Smooth muscle cell (in vitro differentiated cells): Measurements from ENCODE around the gene TSPEAR. TPM values are rescaled to one million over a fixed set of nuclear protein-coding genes. Genes with fewer than 3 reads are reported as not detected.
A peak's percentile ranks its signal among the peaks of the same experiment; 100 is the strongest.

Experiments used
- DNase-seq: peaks from one replicate; lab custom pipeline; 2025; ENCODE audit not compliant: unreplicated experiment; lab: John Stamatoyannopoulos, UW
- H2AFZ ChIP-seq: fragments of 200-600 bp; sonication (generic); 2 replicates; pipeline ENCODE4 v1.6.0; 2016; ENCODE audit warnings: antibody characterized with exemption, low read depth, mild to moderate bottlenecking
- H3F3A ChIP-seq: fragments of 200-600 bp; sonication (generic); 2 replicates; pipeline ENCODE4 v1.6.0; 2017; ENCODE audit warnings: antibody characterized with exemption, low read depth
- H3K27ac ChIP-seq: fragments of 200-600 bp; sonication (generic); 2 replicates; pipeline ENCODE4 v1.5.1; 2016; ENCODE audit warnings: low read depth, mild to moderate bottlenecking
- H3K27me3 ChIP-seq: fragments of 200-600 bp; sonication (generic); 2 replicates; pipeline ENCODE4 v1.6.1; 2016; ENCODE audit warnings: low read depth, mild to moderate bottlenecking
- H3K36me3 ChIP-seq: fragments of 200-600 bp; sonication (generic); 2 replicates; pipeline ENCODE4 v1.5.1; 2016; ENCODE audit warnings: low read depth
- H3K4me1 ChIP-seq: fragments of 200-600 bp; sonication (generic); 2 replicates; pipeline ENCODE4 v1.5.1; 2016; ENCODE audit warnings: low read depth
- H3K4me2 ChIP-seq: fragments of 200-600 bp; sonication (generic); 2 replicates; pipeline ENCODE4 v1.6.0; 2016; ENCODE audit warnings: mild to moderate bottlenecking
- H3K4me3 ChIP-seq: fragments of 200-600 bp; sonication (generic); 2 replicates; pipeline ENCODE4 v1.5.1; 2016; ENCODE audit warnings: mild to moderate bottlenecking
- H3K79me2 ChIP-seq: fragments of 200-600 bp; sonication (generic); 2 replicates; pipeline ENCODE4 v1.6.0; 2016; ENCODE audit warnings: low read depth, mild to moderate bottlenecking
- H3K9ac ChIP-seq: fragments of 200-600 bp; sonication (generic); 2 replicates; pipeline ENCODE4 v1.6.0; 2016; ENCODE audit warnings: low read depth
- H3K9me3 ChIP-seq: fragments of 200-600 bp; sonication (generic); replicated peaks from 2 replicates; pipeline ENCODE4 v1.5.1; 2016; ENCODE audit warnings: low read depth
- H4K20me1 ChIP-seq: fragments of 200-600 bp; sonication (generic); 2 replicates; pipeline ENCODE4 v1.6.0; 2016; ENCODE audit warnings: low read depth
- WGBS: methylation state at CpG from one replicate; pipeline ENCODE4 v1.1.7; 2016; ENCODE audit warnings: low lambda C conversion rate; 5-methylcytosine and 5-hydroxymethylcytosine counted together
- polyA plus RNA-seq: library from polyadenylated mRNA; unstranded; fragments of >200 nt; fragmentation: Nextera tagmentation; extraction: Ambion mirVana; gene quantifications from 2 replicates; pipeline ENCODE4 v1.2.1, GENCODE V29; 2016
- total RNA-seq: library from RNA; depleted of rRNA; stranded (reverse); fragments of >200 nt; gene quantifications from 2 replicates; pipeline ENCODE4 v1.2.3, GENCODE V29; 2014
- TF ChIP-seq, protein P1 (sequence below): fragments of 200-600 bp; sonication (generic); IDR thresholded peaks from 2 replicates; pipeline ENCODE4 v1.5.1; 2017; ENCODE audit warnings: borderline replicate concordance, mild to moderate bottlenecking, antibody characterized with exemption; ENCODE audit not compliant: insufficient read depth, poor library complexity, severe bottlenecking

TSPEAR gene
- total and polyA plus RNA-seq, 2 experiments from 2014 or later: 0.71 TPM; not detected in 1

DNA sequence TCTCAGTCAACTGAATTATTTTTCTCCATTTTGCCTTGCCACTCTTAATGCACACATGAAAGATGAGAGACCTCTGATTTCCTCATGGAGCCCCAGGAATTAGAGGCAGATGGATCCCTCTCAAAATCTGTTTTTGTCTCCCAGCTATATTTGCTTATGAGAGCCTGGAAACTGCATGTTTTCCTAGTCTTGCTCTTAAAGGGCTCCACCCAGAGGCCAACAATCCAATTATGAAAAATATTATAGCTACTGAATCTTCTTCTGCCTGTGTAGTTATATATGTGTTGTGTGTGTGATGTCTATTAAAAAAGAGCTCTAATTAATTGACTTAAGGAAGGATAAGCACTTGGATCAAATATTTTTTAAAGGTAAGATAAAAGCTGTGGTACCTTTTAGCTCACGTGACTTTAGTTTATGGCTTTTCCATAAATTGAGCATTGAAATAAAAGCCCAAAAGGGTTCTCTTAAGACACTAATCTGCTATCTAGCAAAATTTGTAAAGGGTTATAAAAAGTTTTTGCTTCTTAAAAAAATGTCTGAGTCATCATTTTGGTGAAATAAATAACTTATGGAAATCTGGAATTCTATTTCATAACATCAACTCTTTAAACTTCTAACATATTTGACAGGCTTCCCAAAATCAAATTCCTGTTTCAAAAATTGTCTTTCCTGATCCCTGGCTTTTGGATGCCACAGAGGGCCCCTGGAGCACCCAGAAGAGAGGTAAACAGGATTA lies 31.2 kb upstream of the TSPEAR start:
- Histone ChIP-seq H2AFZ (no peak overlapping the region), H3F3A (no peaks in the 10 kb centered on the region), H3K4me2 (no peak overlapping the region), H3K4me1 (no peaks in the 10 kb centered on the region), H3K27me3 (no peaks in the 10 kb centered on the region), H3K9me3 (peaks cover 4% of the 10 kb centered on the region), H3K36me3 (no peaks in the 10 kb centered on the region), H3K27ac (no peak overlapping the region), H3K4me3 (no peak overlapping the region), H3K9ac (no peak overlapping the region), H3K79me2 (no peaks in the 10 kb centered on the region), H4K20me1 (no peaks in the 10 kb centered on the region)
- 91% methylated on average over 1 of the region's 1 CpG for WGBS
- no peak for DNase-seq
- TF ChIP-seq, protein P1, sequence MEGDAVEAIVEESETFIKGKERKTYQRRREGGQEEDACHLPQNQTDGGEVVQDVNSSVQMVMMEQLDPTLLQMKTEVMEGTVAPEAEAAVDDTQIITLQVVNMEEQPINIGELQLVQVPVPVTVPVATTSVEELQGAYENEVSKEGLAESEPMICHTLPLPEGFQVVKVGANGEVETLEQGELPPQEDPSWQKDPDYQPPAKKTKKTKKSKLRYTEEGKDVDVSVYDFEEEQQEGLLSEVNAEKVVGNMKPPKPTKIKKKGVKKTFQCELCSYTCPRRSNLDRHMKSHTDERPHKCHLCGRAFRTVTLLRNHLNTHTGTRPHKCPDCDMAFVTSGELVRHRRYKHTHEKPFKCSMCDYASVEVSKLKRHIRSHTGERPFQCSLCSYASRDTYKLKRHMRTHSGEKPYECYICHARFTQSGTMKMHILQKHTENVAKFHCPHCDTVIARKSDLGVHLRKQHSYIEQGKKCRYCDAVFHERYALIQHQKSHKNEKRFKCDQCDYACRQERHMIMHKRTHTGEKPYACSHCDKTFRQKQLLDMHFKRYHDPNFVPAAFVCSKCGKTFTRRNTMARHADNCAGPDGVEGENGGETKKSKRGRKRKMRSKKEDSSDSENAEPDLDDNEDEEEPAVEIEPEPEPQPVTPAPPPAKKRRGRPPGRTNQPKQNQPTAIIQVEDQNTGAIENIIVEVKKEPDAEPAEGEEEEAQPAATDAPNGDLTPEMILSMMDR: peak; percentile 11

DNA sequence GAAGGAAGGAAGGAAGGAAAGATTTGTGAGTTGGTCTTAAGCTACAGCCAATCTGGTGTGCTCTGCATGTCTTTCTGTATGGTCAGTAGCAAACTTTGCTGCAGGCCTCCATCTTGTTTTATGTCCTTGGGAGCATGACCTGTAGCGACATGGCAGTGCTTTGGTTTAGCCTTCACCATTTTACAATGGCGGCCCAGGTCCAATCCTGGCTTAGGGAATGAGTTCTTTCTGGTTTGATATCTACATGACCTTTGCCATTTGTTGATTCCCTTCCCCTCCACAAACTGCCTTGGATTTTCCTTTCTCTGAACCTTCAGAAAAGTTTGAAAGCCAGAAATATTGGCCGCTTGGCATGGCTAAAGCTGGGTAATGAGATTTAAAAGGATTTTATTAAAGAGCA lies 30.5 kb upstream of the TSPEAR start:
- H3K36me3 ChIP-seq: no peaks in the 10 kb centered on the region
- WGBS: 93% methylated on average over 3 of the region's 3 CpGs
- TF ChIP-seq, protein P1: no peak

DNA sequence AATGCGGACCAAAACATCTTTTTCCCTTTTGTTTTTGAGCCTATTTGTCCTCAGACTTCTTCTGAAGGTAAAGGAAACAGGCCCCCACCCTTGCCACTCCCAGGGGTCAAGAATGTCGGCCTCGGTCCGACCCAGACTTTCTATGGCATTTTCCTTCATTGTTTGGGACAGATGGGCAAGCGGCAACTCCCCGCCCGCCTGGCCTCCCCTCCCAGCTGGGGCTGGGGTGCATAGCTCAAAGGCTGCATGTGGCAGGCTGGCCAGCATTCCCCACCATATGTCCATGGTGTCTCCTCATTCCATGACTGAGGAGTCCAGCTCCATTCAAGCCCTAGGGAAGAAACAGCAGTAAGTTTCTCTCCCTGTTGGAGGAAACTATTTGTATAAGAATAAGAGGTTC lies 29.4 kb upstream of the TSPEAR start:
- Histone ChIP-seq H3K9me3 (peaks cover 4% of the 10 kb centered on the region), H3K4me3 (no peak overlapping the region), H3K27ac (no peak overlapping the region), H3K36me3 (no peaks in the 10 kb centered on the region), H3K79me2 (no peaks in the 10 kb centered on the region), H3F3A (no peaks in the 10 kb centered on the region), H3K27me3 (no peaks in the 10 kb centered on the region), H3K4me1 (no peaks in the 10 kb centered on the region), H2AFZ (no peak overlapping the region), H4K20me1 (no peaks in the 10 kb centered on the region), H3K9ac (no peak overlapping the region), H3K4me2 (no peak overlapping the region)
- TF ChIP-seq, protein P1: no peak
- DNase-seq: no peak
- WGBS: 95% methylated on average over 7 of the region's 7 CpGs

More for the DNA sequence above, 30.5 kb upstream of the TSPEAR start:
- Histone ChIP-seq H3K27ac (no peak overlapping the region), H3F3A (no peaks in the 10 kb centered on the region), H3K4me3 (no peak overlapping the region), H3K79me2 (no peaks in the 10 kb centered on the region), H3K4me1 (no peaks in the 10 kb centered on the region), H3K27me3 (no peaks in the 10 kb centered on the region), H3K9me3 (peaks cover 4% of the 10 kb centered on the region), H3K4me2 (no peak overlapping the region), H3K9ac (no peak overlapping the region), H2AFZ (no peak overlapping the region), H4K20me1 (no peaks in the 10 kb centered on the region)
- DNase-seq: no peak

DNA sequence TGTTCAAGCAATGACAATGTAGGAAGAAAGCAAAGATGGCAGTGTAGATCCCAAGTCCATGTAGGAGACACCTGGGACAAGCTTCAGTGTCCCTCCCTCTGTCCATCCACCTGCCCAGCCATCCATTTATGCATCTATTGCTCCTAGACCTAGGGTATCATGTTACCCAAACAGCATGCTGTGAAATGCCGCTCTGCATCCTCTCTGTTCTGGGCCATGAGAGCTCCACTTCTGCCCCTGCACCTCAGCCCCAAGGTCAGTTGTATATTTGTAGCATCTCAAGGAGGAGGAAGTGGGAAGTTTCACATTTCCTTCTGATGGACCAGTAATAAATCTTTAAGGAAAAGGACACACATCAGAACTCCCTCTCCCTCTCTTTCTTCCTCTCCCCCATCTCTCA lies 27.9 kb upstream of the TSPEAR start:
- H3K9ac ChIP-seq: no peak overlapping the region
- H4K20me1 ChIP-seq: no peaks in the 10 kb centered on the region
- no peak for DNase-seq
- H3F3A ChIP-seq: no peaks in the 10 kb centered on the region
- H3K79me2 ChIP-seq: no peaks in the 10 kb centered on the region
- H2AFZ ChIP-seq: no peak overlapping the region
- TF ChIP-seq, protein P1: no peak
- H3K4me3 ChIP-seq: no peak overlapping the region
- peaks cover 4% of the 10 kb centered on the region for H3K9me3 ChIP-seq
- 100% methylated on average over 1 of the region's 1 CpG for WGBS
- no peaks in the 10 kb centered on the region for H3K4me1 ChIP-seq
- H3K27me3 ChIP-seq: no peaks in the 10 kb centered on the region
- no peaks in the 10 kb centered on the region for H3K36me3 ChIP-seq
- no peak overlapping the region for H3K4me2 ChIP-seq
- no peak overlapping the region for H3K27ac ChIP-seq
